ENCODE data around the gene MYL5. TPM values are rescaled to one million over a fixed set of nuclear protein-coding genes. Genes with fewer than 3 reads are reported as not detected.
A peak's percentile ranks its signal among the peaks of the same experiment; 100 is the strongest.
"Not testable (repeated sequence)": the region's sequence is repeated elsewhere in the genome, so short reads cannot be mapped to it uniquely, and the experiment has no call there.

MYL5 gene
- total RNA-seq, 1 experiment from 2014 or later = 11.7 TPM

DNA sequence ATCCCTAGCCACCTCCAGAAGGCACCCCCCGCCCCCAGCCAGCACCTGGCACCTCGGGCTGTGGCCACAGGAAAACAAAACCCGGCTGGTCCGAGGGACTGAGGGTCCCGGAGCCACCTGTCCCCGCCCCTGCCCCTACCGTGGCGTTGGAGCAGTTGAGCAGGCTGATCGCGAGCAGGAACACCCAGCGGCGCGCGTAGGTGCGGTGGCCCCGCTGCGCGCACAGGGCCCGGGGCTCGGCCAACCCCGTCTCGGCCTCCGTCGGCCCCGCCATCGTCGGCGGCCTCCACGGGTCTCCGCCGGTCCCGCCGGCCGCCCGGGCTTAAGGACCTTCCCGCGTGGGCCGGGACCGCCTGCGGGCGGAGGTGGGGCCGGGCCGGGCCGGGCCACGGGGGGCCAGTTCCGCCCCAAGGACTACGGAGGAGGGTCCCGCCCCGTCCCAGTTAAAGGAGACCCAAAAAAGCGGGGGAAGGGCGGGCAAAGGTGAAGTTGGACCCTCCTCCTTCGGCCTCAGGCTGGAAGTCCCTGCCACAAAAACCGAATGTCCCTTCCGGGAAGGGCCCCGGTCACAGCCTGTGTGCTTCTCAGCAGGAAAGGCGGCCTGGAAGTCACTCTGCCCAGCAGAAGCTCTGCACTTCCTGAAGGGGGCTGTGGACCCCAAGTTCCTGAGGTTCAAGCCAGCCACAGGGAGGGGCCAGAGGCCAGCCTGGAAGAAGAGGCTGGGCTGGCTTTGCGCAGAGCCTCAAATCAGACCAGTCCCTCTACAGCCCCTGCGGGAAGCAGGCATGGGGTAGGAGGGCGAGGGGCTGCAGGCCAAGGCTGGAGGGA lies 14.7 kb downstream of the MYL5 start, which contains the start of gene SLC49A3:
SLC49A3 (minus strand) TSS at position 298 of the 828 bp plus-strand sequence; CDS start at position 274, 24 bp downstream.
- Histone ChIP-seq H3K27ac (ENCODE audit: low read depth, low read length, poor library complexity, severe bottlenecking) (no peak within 1 kb of the TSS), H3K27me3 (replicated peaks; ENCODE audit: insufficient read depth, low read depth, low read length, poor library complexity) (no peaks in the 10 kb centered on the region), H3K4me3 (ENCODE audit: low read depth, low read length, poor library complexity, severe bottlenecking) (peak within 1 kb of the TSS; percentile 35), H3K4me1 (ENCODE audit: insufficient read depth, low read length, poor library complexity, severe bottlenecking) (peaks cover 2% of the 10 kb centered on the region), H3K9me3 (ENCODE audit: low read depth, low read length, poor library complexity, severe bottlenecking) (no peaks in the 10 kb centered on the region), H3K36me3 (ENCODE audit: insufficient read depth, low read length, poor library complexity, severe bottlenecking) (no peaks in the 10 kb centered on the region)
- no TSS peak for BruUV-seq (replicated peaks)
- intact Hi-C loops (cut with micrococcal nuclease; ENCODE audit: unreplicated experiment) = no loop called here
- TF ChIP-seq, protein P1, sequence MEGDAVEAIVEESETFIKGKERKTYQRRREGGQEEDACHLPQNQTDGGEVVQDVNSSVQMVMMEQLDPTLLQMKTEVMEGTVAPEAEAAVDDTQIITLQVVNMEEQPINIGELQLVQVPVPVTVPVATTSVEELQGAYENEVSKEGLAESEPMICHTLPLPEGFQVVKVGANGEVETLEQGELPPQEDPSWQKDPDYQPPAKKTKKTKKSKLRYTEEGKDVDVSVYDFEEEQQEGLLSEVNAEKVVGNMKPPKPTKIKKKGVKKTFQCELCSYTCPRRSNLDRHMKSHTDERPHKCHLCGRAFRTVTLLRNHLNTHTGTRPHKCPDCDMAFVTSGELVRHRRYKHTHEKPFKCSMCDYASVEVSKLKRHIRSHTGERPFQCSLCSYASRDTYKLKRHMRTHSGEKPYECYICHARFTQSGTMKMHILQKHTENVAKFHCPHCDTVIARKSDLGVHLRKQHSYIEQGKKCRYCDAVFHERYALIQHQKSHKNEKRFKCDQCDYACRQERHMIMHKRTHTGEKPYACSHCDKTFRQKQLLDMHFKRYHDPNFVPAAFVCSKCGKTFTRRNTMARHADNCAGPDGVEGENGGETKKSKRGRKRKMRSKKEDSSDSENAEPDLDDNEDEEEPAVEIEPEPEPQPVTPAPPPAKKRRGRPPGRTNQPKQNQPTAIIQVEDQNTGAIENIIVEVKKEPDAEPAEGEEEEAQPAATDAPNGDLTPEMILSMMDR (conservative IDR thresholded peaks at IDR 0.05; ENCODE audit: low read depth, low read length) = no peak
- no peak for TF ChIP-seq EZH2 (IDR thresholded peaks at IDR 0.05; ENCODE audit: borderline replicate concordance, low read depth, low read length, poor library complexity, severe bottlenecking)
- no peak for DNase-seq (ENCODE audit: low spot score)
- ChIA-PET POLR2A (ENCODE audit: low non-redundant PET) (no interaction called here), CTCF (no interaction called here)

DNA sequence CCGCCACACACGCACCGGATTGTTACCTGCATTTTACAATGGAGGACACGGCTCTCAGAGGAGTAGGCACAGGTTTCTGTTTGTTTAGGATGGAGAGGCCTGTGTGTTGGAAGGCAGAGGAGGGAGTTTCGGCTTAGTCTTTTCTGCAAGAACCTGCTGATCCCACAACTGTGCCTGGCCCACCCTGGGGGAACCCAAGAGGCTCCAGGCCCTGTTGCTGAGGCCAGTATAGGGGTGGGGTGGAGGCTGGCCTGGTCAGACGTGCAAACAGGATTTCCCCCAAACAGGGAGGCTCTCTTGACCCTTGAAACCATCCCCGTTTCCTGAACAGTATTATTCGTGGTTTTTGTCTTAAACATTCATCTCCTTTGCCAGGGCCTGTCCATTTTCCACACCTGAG lies 15.4 kb downstream of the MYL5 start:
- no peak for TF ChIP-seq EZH2 (IDR thresholded peaks at IDR 0.05; ENCODE audit: borderline replicate concordance, low read depth, low read length, poor library complexity, severe bottlenecking)
- TF ChIP-seq, protein P1 (conservative IDR thresholded peaks at IDR 0.05; ENCODE audit: low read depth, low read length) = no peak
- Histone ChIP-seq H3K27ac (ENCODE audit: low read depth, low read length, poor library complexity, severe bottlenecking) (no peak overlapping the region), H3K9me3 (ENCODE audit: low read depth, low read length, poor library complexity, severe bottlenecking) (no peaks in the 10 kb centered on the region), H3K4me1 (ENCODE audit: insufficient read depth, low read length, poor library complexity, severe bottlenecking) (no peaks in the 10 kb centered on the region), H3K27me3 (replicated peaks; ENCODE audit: insufficient read depth, low read depth, low read length, poor library complexity) (no peaks in the 10 kb centered on the region), H3K36me3 (ENCODE audit: insufficient read depth, low read length, poor library complexity, severe bottlenecking) (no peaks in the 10 kb centered on the region), H3K4me3 (ENCODE audit: low read depth, low read length, poor library complexity, severe bottlenecking) (no peak overlapping the region)
- ChIA-PET CTCF (no interaction called here), POLR2A (ENCODE audit: low non-redundant PET) (interaction anchor here (0.6 kb wide), 1 partner anchor 65 kb away, joined by 4 read pairs; no protein-coding TSS in a partner anchor)
- no peak for DNase-seq (ENCODE audit: low spot score)
- intact Hi-C loops (cut with micrococcal nuclease; ENCODE audit: unreplicated experiment) = no loop called here
- BruUV-seq (replicated peaks) = no TSS peak

- intact Hi-C loops (cut with micrococcal nuclease; ENCODE audit: unreplicated experiment) = no loop called here
- ChIA-PET POLR2A (ENCODE audit: low non-redundant PET) (no interaction called here), CTCF (no interaction called here)
- no peaks in the 10 kb centered on the region for H3K4me1 ChIP-seq (ENCODE audit: insufficient read depth, low read length, poor library complexity, severe bottlenecking)
- no peaks in the 10 kb centered on the region for H3K27me3 ChIP-seq (replicated peaks; ENCODE audit: insufficient read depth, low read depth, low read length, poor library complexity)
- H3K4me3 ChIP-seq (ENCODE audit: low read depth, low read length, poor library complexity, severe bottlenecking) = no peak overlapping the region
- TF ChIP-seq, protein P1 (conservative IDR thresholded peaks at IDR 0.05; ENCODE audit: low read depth, low read length) = no peak
- no peak for TF ChIP-seq EZH2 (IDR thresholded peaks at IDR 0.05; ENCODE audit: borderline replicate concordance, low read depth, low read length, poor library complexity, severe bottlenecking)
- H3K36me3 ChIP-seq (ENCODE audit: insufficient read depth, low read length, poor library complexity, severe bottlenecking) = no peaks in the 10 kb centered on the region
- H3K9me3 ChIP-seq (ENCODE audit: low read depth, low read length, poor library complexity, severe bottlenecking) = no peaks in the 10 kb centered on the region
- H3K27ac ChIP-seq (ENCODE audit: low read depth, low read length, poor library complexity, severe bottlenecking) = no peak overlapping the region
- no peak for DNase-seq (ENCODE audit: low spot score)
- no TSS peak for BruUV-seq (replicated peaks)
These were observed 18.6 kb downstream of the MYL5 start for GRCh38 chr4:692771-693554.

DNA sequence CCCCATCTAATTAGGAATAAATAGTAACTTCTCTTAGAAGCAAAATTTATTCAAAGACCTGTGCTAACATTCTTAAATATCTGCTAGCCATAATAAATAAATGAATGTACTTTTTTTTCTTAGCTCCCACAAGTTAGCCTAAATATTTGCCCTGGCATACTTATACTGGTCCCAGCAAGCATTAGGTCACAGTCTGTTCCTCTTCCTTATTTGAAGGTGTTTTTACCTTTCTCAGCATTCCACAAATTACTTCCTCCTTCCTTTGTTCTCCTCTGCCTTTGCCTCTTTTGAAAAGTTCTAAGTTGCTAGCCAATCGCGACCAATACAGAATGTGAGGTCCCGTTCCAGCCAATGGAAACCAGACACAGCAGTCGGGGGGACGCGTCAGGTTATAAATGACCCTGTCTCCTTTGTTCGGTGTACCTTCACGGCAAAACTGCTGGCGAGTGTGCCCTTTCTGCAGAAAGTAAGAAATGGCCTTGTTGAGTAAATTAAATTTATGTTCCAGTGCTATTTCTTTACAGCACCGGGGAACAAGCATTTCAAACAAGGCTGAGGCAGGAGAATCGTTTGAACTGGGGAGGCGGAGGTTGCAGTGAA lies 20.1 kb downstream of the MYL5 start:
- CTCF ChIA-PET = interaction anchor here (0.8 kb wide), 1 partner anchor 11 kb away, joined by 3 read pairs; no protein-coding TSS in a partner anchor
- POLR2A ChIA-PET (ENCODE audit: low non-redundant PET); H3K9me3 ChIP-seq (ENCODE audit: low read depth, low read length, poor library complexity, severe bottlenecking); H3K4me3 ChIP-seq (ENCODE audit: low read depth, low read length, poor library complexity, severe bottlenecking); DNase-seq (ENCODE audit: low spot score); intact Hi-C loops (cut with micrococcal nuclease; ENCODE audit: unreplicated experiment); H3K4me1 ChIP-seq (ENCODE audit: insufficient read depth, low read length, poor library complexity, severe bottlenecking); H3K27ac ChIP-seq (ENCODE audit: low read depth, low read length, poor library complexity, severe bottlenecking); H3K36me3 ChIP-seq (ENCODE audit: insufficient read depth, low read length, poor library complexity, severe bottlenecking); H3K27me3 ChIP-seq (replicated peaks; ENCODE audit: insufficient read depth, low read depth, low read length, poor library complexity); BruUV-seq (replicated peaks): not testable (repeated sequence)

All from A673 (cell line).